Glomerular visceral epithelial cell (primary cell): ENCODE results near the gene AADACL4.
"Not testable (repeated sequence)": the region's sequence is repeated elsewhere in the genome, so short reads cannot be mapped to it uniquely, and the experiment has no call there.

Source experiments
- DNase-seq: peaks from one replicate; pipeline ENCODE4 v3.0.0-alpha.2; 2016; ENCODE audit errors: extremely low spot score

The AADACL4 gene

DNA sequence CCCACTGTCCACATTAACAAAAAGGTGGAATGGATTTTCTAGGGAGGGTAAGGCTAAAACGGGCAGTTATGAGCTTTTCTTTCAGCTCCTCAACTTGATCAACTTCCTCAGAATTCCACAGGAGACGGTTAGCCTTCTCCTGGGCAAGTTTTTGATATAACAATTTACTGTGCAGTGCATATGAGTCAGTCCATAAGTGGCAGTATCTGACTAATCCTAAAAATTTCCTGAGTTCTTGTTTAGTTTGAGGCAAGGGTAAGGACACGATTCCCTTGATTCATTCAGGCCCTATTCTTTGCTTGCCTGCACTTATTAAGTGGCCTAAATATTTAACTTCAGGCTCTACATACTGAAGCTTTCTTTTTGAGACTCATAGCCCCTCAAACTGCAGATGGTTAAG, 65.8 kb downstream of the AADACL4 start:
- DNase-seq, result no peak

DNA sequence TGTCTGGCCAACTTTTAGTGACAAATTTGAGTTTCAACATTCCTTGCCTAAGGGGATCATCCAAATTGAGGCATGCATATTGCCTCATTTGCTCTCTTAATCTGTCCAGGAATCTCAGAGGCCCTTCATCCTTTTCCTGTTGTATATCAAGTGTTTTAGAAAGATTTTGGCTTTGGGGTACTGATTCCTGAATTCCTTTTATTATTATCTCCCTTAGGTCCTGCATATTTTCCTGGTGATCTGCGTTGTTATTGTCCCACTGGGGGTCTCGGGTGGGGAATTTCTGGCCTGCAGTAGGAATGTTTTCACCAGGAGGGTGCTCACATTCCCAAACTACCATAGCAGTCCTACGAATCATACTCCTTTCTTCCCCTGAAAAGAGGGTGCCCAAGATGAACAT, 67.7 kb downstream of the AADACL4 start:
- DNase-seq, result no peak

DNA sequence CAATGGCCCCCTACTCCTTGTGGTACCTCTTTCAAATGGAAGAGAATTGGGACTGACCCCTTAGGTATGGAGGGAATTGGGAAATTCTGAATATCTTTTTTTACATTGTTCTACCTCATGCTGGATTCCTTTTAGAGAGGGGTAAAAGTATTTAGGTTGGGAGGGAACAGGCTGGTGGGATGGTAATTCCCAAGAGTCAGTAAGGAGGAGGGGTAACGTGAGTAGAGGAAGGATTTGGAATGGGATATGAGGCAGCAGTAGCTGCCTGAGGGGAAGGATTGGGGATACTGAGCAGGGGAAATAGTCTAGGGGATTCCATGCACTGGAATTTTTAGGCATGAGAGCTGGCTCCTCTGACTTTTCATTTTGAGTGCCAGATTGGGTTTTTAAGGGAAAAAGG, 68.2 kb downstream of the AADACL4 start:
- DNase-seq, result no peak

DNA sequence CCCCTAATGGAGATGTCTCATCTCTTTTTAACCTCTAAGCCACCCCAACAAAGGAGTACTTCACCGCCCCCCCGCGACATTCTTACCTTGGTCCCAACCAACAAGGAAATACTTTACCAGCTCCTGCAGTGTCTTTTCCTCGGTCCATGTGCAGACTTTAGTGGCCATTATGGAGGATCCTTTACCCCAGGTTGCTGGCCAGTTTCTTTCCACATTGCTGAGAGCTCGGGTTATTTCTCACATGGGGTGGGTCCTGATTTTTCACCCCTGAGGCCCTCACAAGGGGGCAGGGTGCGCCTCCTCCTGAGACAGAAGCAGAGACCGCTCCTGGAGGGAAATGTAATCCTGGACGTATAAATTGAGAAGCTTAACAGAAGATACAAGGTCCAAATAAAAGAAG, 69.0 kb downstream of the AADACL4 start:
- no peak for DNase-seq

DNA sequence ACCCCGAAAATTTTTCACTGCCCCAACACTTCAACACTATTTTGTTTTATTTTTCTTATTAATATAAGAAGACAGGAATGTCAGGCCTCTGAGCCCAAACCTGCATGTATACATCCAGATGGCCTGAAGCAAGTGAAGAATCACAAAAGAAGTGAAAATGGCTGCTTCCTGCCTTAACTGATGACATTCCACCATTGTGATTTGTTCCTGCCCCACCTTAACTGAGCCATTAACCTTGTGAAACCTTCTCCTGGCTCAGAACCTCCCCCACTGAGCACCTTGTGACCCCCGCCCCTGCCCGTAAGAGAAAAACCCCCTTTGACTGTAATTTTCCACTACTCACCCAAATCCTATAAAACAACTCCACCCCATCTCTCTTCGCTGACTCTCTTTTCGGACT, 69.8 kb downstream of the AADACL4 start:
- not testable (repeated sequence) for DNase-seq

DNA sequence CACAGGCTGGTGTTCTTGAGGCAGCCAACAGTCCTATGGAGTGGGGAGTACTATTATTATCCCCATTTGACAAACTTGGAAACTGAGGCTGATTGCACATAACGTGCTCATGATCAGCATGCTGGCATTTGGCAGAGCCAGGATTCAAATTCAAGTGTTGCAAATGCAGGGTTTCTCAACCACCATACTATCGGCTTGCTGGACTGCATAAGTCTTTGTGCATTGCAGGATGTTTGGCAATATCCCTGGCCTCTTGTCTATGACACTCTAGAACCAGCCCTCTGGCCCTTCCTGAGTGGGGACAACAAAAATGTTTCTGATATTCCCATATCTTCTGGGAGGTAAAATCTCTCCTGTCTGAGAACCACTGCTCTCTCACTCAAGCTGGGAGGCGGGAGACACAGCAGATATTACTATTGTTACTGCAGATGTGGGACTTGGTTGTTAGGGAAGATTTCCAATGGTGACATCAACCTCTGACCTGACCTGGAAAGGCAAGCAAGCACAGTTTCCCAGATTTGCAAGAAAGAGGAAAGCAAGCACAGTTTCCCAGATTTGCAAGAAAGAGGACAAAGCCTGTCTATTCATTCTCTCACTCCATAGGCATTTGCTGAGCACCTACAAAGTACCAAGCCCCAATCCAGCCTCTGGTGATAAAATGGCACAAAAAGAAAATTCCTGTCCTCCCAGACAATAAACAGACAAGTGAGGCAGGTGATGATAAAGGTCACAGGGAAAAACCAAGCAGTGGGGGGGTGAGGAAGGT, 71.0 kb downstream of the AADACL4 start:
- DNase-seq, result no peak

DNA sequence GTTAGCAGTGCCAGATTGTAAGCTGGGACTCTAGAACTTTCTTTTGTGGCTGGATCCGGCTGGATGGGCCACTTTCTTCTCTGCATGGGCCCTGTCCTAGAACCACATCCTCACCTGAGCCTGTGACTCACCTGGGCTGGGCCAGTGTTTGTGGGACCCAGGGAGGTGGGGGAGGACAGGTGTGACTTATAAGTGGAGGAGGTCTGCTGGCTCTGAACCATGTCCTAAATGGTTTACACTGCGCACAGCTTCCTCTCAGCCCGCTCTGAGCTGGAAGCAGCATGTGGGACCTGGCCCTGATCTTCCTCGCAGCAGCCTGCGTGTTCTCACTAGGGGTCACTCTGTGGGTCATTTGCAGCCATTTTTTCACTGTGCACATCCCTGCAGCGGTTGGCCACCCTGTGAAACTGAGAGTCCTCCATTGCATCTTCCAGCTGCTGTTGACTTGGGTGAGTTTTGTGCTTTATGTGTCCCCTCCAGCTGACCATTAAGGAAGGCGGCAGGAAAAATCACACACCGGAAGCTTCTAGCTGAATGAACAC, 72.1 kb downstream of the AADACL4 start, which contains the start of gene AADACL3:
TSS of gene AADACL3 (plus strand) at position 215 of the 542 bp plus-strand sequence. CDS start at position 282, 67 bp downstream.
- DNase-seq, result no peak
